NK-92 treated with Interleukin-12 subunit alpha and Interleukin-12 subunit beta, amount 100 ng/mL, for 24 hours (cell line): ENCODE data around the gene TIMM22.

Experiments used
- DNase-seq: peaks from one replicate; lab custom pipeline; 2025; lab: John Stamatoyannopoulos, UW

Gene TIMM22

GRCh38 chr17:1022278-1023024 lies 25.5 kb downstream of the TIMM22 start:
- no peak for DNase-seq

GRCh38 chr17:1024076-1024475 lies 27.1 kb downstream of the TIMM22 start:
- DNase-seq: no peak

- no peak for DNase-seq
Observed at GRCh38 chr17:1025733-1026598, 29.0 kb downstream of the TIMM22 start.

GRCh38 chr17:1026599-1026975 lies 29.7 kb downstream of the TIMM22 start:
- DNase-seq: no peak

- no peak for DNase-seq
Observed at GRCh38 chr17:1027044-1027443, 30.1 kb downstream of the TIMM22 start.

- no peak for DNase-seq
Observed at GRCh38 chr17:1029196-1029921, 32.4 kb downstream of the TIMM22 start.

GRCh38 chr17:1029922-1030644 lies 33.2 kb downstream of the TIMM22 start:
- no peak for DNase-seq

- DNase-seq: no peak
Observed at GRCh38 chr17:1030684-1031532, 34.0 kb downstream of the TIMM22 start.

- no peak for DNase-seq
Observed at GRCh38 chr17:1031711-1032110, 34.8 kb downstream of the TIMM22 start.

- DNase-seq: no peak
Observed at GRCh38 chr17:1032391-1032790, 35.5 kb downstream of the TIMM22 start.

GRCh38 chr17:1033503-1033902 lies 36.6 kb downstream of the TIMM22 start:
- no peak for DNase-seq

- no peak for DNase-seq
Observed at GRCh38 chr17:1034652-1035210, 37.8 kb downstream of the TIMM22 start.

- no peak for DNase-seq
Observed at GRCh38 chr17:1035546-1036170, 38.7 kb downstream of the TIMM22 start.

GRCh38 chr17:1036171-1036844 lies 39.4 kb downstream of the TIMM22 start:
- no peak for DNase-seq

GRCh38 chr17:1036845-1037237 lies 39.9 kb downstream of the TIMM22 start:
- no peak for DNase-seq

GRCh38 chr17:1037238-1037879 lies 40.4 kb downstream of the TIMM22 start:
- DNase-seq: no peak

GRCh38 chr17:1038459-1039122 lies 41.7 kb downstream of the TIMM22 start:
- DNase-seq: no peak

GRCh38 chr17:1039123-1039507 lies 42.2 kb downstream of the TIMM22 start:
- no peak for DNase-seq
